DND-41 (cell line): ENCODE measurements around the gene PDCD11.
A peak's percentile ranks its signal among the peaks of the same experiment; 100 is the strongest.

Source experiments
- ATAC-seq: fragments of 200-7000 bp; cut with Tn5 transposase; 3 replicates; pipeline ENCODE4 v1.9.1; 2021; ENCODE audit warnings: low read depth; ENCODE audit not compliant: insufficient read depth
- DNase-seq: peaks from one replicate; pipeline ENCODE4 v3.0.0-alpha.2; 2020
- H2AFZ ChIP-seq: 2 replicates; pipeline ENCODE4 v1.6.0; 2012; ENCODE audit warnings: low read depth, low read length
- H3K27ac ChIP-seq: 2 replicates; pipeline ENCODE4 v1.5.1; 2012; ENCODE audit warnings: low read length, inconsistent platforms
- H3K27me3 ChIP-seq: fragments of 200-600 bp; sonication (generic); 2 replicates; pipeline ENCODE4 v1.6.0; 2012; ENCODE audit warnings: low read length, mild to moderate bottlenecking, inconsistent platforms; ENCODE audit not compliant: insufficient read depth, poor library complexity
- H3K36me3 ChIP-seq: 2 replicates; pipeline ENCODE4 v1.5.1; 2012; ENCODE audit warnings: low read length, inconsistent platforms; ENCODE audit not compliant: insufficient read depth
- H3K4me1 ChIP-seq: 2 replicates; pipeline ENCODE4 v1.5.1; 2012; ENCODE audit warnings: mild to moderate bottlenecking, low read length; ENCODE audit not compliant: insufficient read depth
- H3K4me2 ChIP-seq: 2 replicates; pipeline ENCODE4 v1.6.0; 2012; ENCODE audit warnings: mild to moderate bottlenecking, moderate library complexity, low read length, inconsistent platforms; ENCODE audit not compliant: insufficient read depth
- H3K4me3 ChIP-seq, 2 experiments: fragments of 200-600 bp in 1 of 2; shearing (Covaris generic) in 1 of 2; 2 replicates each; pipeline ENCODE4 v1.5.1; 2012 to 2016; ENCODE audit warnings: inconsistent platforms in 2 of 2, low read length in 2 of 2, mild to moderate bottlenecking in 2 of 2, low read depth in 1 of 2, moderate library complexity in 1 of 2
- H3K79me2 ChIP-seq: 2 replicates; pipeline ENCODE4 v1.6.0; 2012; ENCODE audit warnings: low read length, inconsistent platforms; ENCODE audit not compliant: insufficient read depth
- H3K9ac ChIP-seq: 2 replicates; pipeline ENCODE4 v1.6.0; 2012; ENCODE audit warnings: low read depth, mild to moderate bottlenecking, inconsistent platforms, low read length, moderate library complexity
- H3K9me3 ChIP-seq: 2 replicates; pipeline ENCODE4 v1.5.1; 2012; ENCODE audit warnings: low read length, moderate library complexity, mild to moderate bottlenecking, inconsistent platforms; ENCODE audit not compliant: insufficient read depth, severe bottlenecking
- H4K20me1 ChIP-seq: 2 replicates; pipeline ENCODE4 v1.6.0; 2012; ENCODE audit warnings: low read length; ENCODE audit not compliant: insufficient read depth
- EZH2 ChIP-seq: IDR thresholded peaks from 3 replicates; pipeline ENCODE4 v1.6.1; 2012; ENCODE audit warnings: borderline replicate concordance, low read depth, mild to moderate bottlenecking, moderate library complexity, low read length, inconsistent platforms; ENCODE audit not compliant: severe bottlenecking
- TF ChIP-seq, protein P1 (sequence below): IDR thresholded peaks from 2 replicates; pipeline ENCODE4 v1.5.1; 2012; ENCODE audit warnings: borderline replicate concordance, low read length, moderate library complexity, mild to moderate bottlenecking; ENCODE audit not compliant: poor library complexity, severe bottlenecking; ENCODE audit errors: extremely low read depth

PDCD11 gene

DNA sequence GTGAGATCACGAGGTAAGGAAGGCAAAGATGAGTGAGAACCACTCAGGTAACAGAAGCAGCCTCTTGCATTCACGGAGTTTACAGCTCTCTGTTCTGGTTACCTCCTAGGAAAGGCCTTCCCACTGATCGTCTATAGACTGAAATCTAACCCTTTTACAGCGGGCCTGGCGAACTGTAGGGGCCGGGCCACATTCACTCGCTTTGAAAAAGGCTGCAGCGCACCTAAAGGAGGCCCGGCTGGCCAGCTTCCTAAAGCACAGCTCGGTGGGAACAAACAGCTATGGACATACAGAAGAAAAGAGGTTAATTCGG, 716 bp upstream of the PDCD11 start:
- peak; percentile 19 for DNase-seq
- Histone ChIP-seq H2AFZ (peak overlapping the region; percentile 80), H3K36me3 (peaks cover 49% of the 10 kb centered on the region)

DNA sequence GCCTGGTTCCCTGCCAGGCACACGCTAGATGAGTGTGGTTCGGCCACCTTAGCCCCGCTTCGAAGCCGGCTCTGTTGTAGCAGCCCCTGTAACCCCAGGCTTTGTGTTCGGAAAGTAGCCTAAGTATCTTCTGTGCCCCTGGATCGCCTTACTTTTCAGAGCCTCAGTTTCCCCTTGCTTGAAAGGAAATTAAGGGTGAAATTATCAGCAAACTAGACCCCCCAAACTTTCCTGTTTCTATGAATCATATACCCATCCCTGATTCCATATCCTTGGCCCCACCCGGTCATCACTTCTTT, 312 bp downstream of the PDCD11 start:
- H3K27me3 ChIP-seq, result no peaks in the 10 kb centered on the region
- TF ChIP-seq, protein P1, sequence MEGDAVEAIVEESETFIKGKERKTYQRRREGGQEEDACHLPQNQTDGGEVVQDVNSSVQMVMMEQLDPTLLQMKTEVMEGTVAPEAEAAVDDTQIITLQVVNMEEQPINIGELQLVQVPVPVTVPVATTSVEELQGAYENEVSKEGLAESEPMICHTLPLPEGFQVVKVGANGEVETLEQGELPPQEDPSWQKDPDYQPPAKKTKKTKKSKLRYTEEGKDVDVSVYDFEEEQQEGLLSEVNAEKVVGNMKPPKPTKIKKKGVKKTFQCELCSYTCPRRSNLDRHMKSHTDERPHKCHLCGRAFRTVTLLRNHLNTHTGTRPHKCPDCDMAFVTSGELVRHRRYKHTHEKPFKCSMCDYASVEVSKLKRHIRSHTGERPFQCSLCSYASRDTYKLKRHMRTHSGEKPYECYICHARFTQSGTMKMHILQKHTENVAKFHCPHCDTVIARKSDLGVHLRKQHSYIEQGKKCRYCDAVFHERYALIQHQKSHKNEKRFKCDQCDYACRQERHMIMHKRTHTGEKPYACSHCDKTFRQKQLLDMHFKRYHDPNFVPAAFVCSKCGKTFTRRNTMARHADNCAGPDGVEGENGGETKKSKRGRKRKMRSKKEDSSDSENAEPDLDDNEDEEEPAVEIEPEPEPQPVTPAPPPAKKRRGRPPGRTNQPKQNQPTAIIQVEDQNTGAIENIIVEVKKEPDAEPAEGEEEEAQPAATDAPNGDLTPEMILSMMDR, result no peak
- TF ChIP-seq EZH2, result no peak
- H3K27ac ChIP-seq, result peak overlapping the region; percentile 75
- peaks cover 48% of the 10 kb centered on the region for H3K36me3 ChIP-seq
- peak overlapping the region; percentile 80 to 87 for H3K4me3 ChIP-seq
- ATAC-seq, result no peak
- no peaks in the 10 kb centered on the region for H3K9me3 ChIP-seq
- H4K20me1 ChIP-seq, result no peaks in the 10 kb centered on the region; the same call in 1 of the 2 replicates
- DNase-seq, result no peak
- H3K4me1 ChIP-seq, result peaks cover 52% of the 10 kb centered on the region
- H3K79me2 ChIP-seq, result peaks cover 76% of the 10 kb centered on the region
- peak overlapping the region; percentile 90 for H2AFZ ChIP-seq
- H3K4me2 ChIP-seq, result peak overlapping the region; percentile 90
- peak overlapping the region; percentile 77 for H3K9ac ChIP-seq

More for the DNA sequence above, 716 bp upstream of the PDCD11 start:
- Histone ChIP-seq H3K4me2 (peak overlapping the region; percentile 90), H3K4me3 (peak overlapping the region; percentile 80 to 87), H3K79me2 (peaks cover 77% of the 10 kb centered on the region), H4K20me1 (no peaks in the 10 kb centered on the region; the same call in 1 of the 2 replicates), H3K27ac (peak overlapping the region; percentile 78), H3K9ac (peak overlapping the region; percentile 77), H3K27me3 (no peaks in the 10 kb centered on the region), H3K9me3 (no peaks in the 10 kb centered on the region), H3K4me1 (peaks cover 52% of the 10 kb centered on the region)
- TF ChIP-seq, protein P1, result no peak
- no peak for TF ChIP-seq EZH2
- no peak for ATAC-seq

DNA sequence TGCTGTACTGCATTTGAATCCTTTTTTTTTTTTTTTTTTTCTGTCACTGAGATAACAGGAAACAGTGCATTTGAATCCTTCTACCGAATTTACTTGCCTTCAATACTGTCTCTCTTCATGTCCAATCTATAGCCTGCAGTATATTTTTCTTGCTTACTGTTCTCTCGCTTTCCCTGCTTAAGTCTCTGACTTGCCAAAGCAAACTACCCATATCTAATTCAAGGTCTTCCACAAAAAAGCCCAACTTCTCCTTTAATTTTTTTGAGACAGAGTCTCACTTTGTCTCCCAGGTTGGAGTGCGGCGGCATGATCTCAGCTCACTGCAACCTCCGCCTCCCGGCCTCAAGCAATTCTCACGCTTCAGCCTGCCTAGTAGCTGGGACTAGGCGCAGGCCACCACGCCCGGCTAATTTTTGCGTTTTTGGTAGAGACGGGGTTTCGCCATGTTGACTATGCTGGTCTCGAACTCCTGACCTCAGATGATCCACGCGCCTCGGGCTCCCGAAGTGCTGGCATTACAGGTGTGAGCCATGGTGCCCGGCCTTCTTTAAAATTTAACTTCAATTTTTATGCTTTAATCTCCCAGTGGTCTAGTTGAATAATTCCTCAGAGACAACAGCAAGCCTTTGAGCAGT, 882 bp downstream of the PDCD11 start:
- TF ChIP-seq, protein P1, result no peak
- TF ChIP-seq EZH2, result no peak
- H3K27ac ChIP-seq, result peak overlapping the region; percentile 75
- peaks cover 74% of the 10 kb centered on the region for H3K79me2 ChIP-seq
- no peaks in the 10 kb centered on the region for H3K27me3 ChIP-seq
- peak overlapping the region; percentile 80 to 87 for H3K4me3 ChIP-seq
- H3K9me3 ChIP-seq, result no peaks in the 10 kb centered on the region
- peaks cover 50% of the 10 kb centered on the region for H3K36me3 ChIP-seq
- H3K9ac ChIP-seq, result peak overlapping the region; percentile 77
- peaks cover 52% of the 10 kb centered on the region for H3K4me1 ChIP-seq
- H2AFZ ChIP-seq, result peak overlapping the region; percentile 90
- ATAC-seq (no peak), DNase-seq (peak; percentile 18)
- peak overlapping the region; percentile 90 for H3K4me2 ChIP-seq
- no peaks in the 10 kb centered on the region; the same call in 1 of the 2 replicates for H4K20me1 ChIP-seq

DNA sequence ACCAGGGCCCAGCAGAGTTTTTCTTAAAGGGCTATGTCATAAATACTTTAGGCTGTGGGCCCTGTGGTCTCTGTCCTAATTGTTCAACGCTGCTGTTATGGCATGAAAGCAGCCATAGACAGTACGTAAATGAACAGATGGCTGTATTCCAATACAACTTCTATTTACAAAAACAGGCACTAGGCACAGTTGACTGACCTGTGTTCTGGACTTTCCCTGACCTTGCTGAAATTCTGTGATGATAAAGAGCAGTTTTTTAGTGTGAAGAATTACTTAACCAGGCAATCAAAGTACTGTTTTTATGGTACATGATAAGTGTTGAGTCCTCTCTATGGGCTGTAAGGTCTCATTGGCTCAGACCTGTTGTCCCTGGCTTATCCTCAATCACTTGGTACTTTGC, 17.1 kb downstream of the PDCD11 start:
- no peaks in the 10 kb centered on the region for H3K9me3 ChIP-seq
- no peaks in the 10 kb centered on the region for H3K4me1 ChIP-seq
- H3K9ac ChIP-seq, result no peak overlapping the region
- no peak overlapping the region for H3K4me3 ChIP-seq
- no peak for TF ChIP-seq EZH2
- TF ChIP-seq, protein P1, result no peak
- no peak for DNase-seq
- H3K27ac ChIP-seq, result no peak overlapping the region
- H3K79me2 ChIP-seq, result no peaks in the 10 kb centered on the region
- H2AFZ ChIP-seq, result no peak overlapping the region
- H4K20me1 ChIP-seq, result peaks cover 8% of the 10 kb centered on the region
- ATAC-seq, result no peak
- H3K4me2 ChIP-seq, result no peak overlapping the region
- peaks cover 98% of the 10 kb centered on the region for H3K36me3 ChIP-seq
- no peaks in the 10 kb centered on the region for H3K27me3 ChIP-seq
